Stimulated activated naive CD8-positive, alpha-beta T cell treated with anti-CD3 and anti-CD28 coated beads, Interleukin-15, Interleukin-2, amounts not matched to agents 100 ng/mL and 50 ng/mL, for 24 hours (primary cell): ENCODE measurements around the gene MOB2.

ENCODE experiments used
- H3K27ac Mint-ChIP-seq: one replicate; pipeline ENCODE4 v1.8.0; 2021; ENCODE audit warnings: mild to moderate bottlenecking, mixed read lengths
- H3K27me3 Mint-ChIP-seq: one replicate; pipeline ENCODE4 v1.8.0; 2021; ENCODE audit warnings: mixed read lengths
- H3K36me3 Mint-ChIP-seq: one replicate; pipeline ENCODE4 v1.8.0; 2021; ENCODE audit warnings: low read depth, mixed read lengths
- H3K4me1 Mint-ChIP-seq: one replicate; pipeline ENCODE4 v1.8.0; 2021; ENCODE audit warnings: low read depth, mixed read lengths
- H3K4me3 Mint-ChIP-seq: one replicate; pipeline ENCODE4 v1.8.0; 2021; ENCODE audit warnings: mild to moderate bottlenecking, mixed read lengths
- H3K9me3 Mint-ChIP-seq: one replicate; pipeline ENCODE4 v1.8.0; 2021; ENCODE audit warnings: mixed read lengths

MOB2 gene

GRCh38 chr11:1479678-1480118 is 6.9 kb downstream of the MOB2 start:
- Mint-ChIP-seq H3K27me3 (no peaks in the 10 kb centered on the region), H3K4me1 (no peaks in the 10 kb centered on the region), H3K9me3 (no peaks in the 10 kb centered on the region), H3K27ac (no peak overlapping the region), H3K36me3 (peaks cover 11% of the 10 kb centered on the region), H3K4me3 (no peak overlapping the region)

DNA sequence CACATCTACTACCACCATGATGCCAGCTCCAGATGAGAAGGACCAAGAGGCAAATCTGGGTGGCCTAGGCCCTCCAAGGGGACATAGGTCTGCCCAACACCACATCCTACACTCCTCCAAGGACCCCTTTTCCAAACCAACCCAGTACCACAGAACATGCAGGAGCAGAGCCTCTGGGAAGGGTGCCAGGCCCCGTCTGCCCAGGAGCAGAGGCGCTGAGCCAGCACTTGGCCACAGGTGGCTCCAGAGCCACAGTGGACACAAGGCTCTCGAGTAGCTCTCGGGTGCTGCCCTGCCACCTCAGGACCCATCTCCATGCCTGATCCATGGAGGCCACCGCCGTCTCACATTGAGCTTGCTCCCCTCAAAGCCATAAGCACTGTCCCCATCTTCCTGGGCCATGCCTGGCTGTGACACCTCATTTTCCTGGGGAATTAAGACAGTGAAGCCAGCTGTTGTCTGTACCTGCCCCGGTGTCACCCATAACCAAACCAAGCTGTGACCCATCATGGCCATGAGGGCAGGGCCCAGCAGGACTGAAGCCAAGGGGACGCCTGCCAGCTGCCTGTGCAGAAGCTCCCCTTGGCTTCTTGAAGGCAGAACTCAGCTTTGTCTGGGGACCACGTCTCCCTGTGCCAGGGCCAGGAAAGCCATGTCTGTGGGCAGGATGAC is 7.4 kb downstream of the MOB2 start:
- Mint-ChIP-seq H3K4me3 (no peak overlapping the region), H3K27ac (no peak overlapping the region)

GRCh38 chr11:1478544-1478943 is 8.0 kb downstream of the MOB2 start:
- H3K27me3 Mint-ChIP-seq, result no peaks in the 10 kb centered on the region
- no peak overlapping the region for H3K27ac Mint-ChIP-seq
- H3K4me3 Mint-ChIP-seq, result no peak overlapping the region
- no peaks in the 10 kb centered on the region for H3K4me1 Mint-ChIP-seq
- H3K36me3 Mint-ChIP-seq, result peaks cover 21% of the 10 kb centered on the region
- no peaks in the 10 kb centered on the region for H3K9me3 Mint-ChIP-seq

More for the DNA sequence above, 7.4 kb downstream of the MOB2 start:
- no peaks in the 10 kb centered on the region for H3K4me1 Mint-ChIP-seq
- no peaks in the 10 kb centered on the region for H3K9me3 Mint-ChIP-seq
- H3K27me3 Mint-ChIP-seq, result no peaks in the 10 kb centered on the region
- H3K36me3 Mint-ChIP-seq, result peaks cover 17% of the 10 kb centered on the region

DNA sequence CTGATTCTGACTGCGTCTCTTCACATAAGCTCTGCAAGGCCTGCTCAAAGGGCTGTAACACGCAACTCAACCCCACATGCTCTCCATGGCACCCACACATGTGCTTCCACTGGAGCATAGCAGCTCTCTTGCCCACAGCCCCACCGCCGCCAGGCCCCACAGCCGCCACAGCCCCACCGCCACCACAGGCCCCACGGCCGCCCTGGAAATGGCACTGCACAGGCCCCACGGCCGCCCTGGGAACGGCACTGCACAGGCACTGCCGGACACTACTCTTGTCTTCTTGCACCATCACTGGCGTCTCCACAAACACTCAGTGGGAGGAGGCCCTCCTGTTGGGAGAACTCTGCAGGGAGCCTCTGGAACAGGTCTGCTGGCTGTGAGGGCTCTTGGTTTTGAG is 8.6 kb downstream of the MOB2 start:
- Mint-ChIP-seq H3K9me3 (no peaks in the 10 kb centered on the region), H3K4me1 (no peaks in the 10 kb centered on the region), H3K36me3 (peaks cover 21% of the 10 kb centered on the region), H3K4me3 (no peak overlapping the region), H3K27ac (no peak overlapping the region), H3K27me3 (no peaks in the 10 kb centered on the region)

DNA sequence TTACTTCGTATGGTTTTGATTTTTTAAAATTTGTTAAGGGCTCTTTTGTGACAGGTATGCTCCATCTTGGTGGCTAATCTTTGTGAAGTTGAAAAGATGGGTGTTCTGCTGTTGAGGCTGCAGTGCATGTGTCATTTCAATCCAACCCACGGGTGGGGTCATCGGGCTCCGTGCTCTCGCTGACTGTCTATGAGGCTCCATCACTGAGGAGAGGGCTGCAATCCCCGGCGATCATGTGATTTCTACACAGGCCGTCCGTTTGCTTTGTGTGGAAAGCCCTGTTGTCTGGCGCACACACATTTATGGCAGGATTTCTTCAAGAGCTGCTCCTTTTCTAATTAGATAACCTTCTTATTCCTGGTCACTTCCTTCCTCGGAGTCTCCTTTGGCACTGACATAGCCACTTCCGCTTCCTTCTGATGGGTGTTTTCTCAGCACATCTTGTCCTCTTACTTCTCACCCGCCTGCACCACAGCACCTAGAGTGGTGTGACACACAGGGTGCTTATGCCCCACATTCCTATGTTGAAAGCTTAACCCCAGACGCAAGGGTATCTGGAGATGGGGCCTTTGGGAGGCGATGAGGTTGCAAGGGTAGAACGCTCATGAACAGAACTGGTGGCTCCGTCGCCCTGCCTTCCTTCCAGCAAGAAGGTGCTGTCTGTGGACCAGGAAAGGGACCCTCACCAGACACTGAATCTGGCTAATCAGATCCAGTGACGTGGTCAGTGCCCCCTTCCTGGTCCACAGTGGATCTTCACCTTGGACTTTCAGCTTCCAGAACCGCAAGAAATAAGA is 9.4 kb downstream of the MOB2 start:
- H3K4me3 Mint-ChIP-seq, result no peak overlapping the region
- H3K27me3 Mint-ChIP-seq, result no peaks in the 10 kb centered on the region
- no peaks in the 10 kb centered on the region for H3K9me3 Mint-ChIP-seq
- H3K27ac Mint-ChIP-seq, result no peak overlapping the region
- peaks cover 21% of the 10 kb centered on the region for H3K36me3 Mint-ChIP-seq
- H3K4me1 Mint-ChIP-seq, result no peaks in the 10 kb centered on the region

GRCh38 chr11:1475841-1476240 is 10.7 kb downstream of the MOB2 start:
- H3K9me3 Mint-ChIP-seq, result no peaks in the 10 kb centered on the region
- H3K4me1 Mint-ChIP-seq, result no peaks in the 10 kb centered on the region
- H3K27ac Mint-ChIP-seq, result no peak overlapping the region
- no peaks in the 10 kb centered on the region for H3K27me3 Mint-ChIP-seq
- no peak overlapping the region for H3K4me3 Mint-ChIP-seq
- H3K36me3 Mint-ChIP-seq, result peaks cover 21% of the 10 kb centered on the region

- peaks cover 21% of the 10 kb centered on the region for H3K36me3 Mint-ChIP-seq
- H3K4me1 Mint-ChIP-seq, result no peaks in the 10 kb centered on the region
- H3K4me3 Mint-ChIP-seq, result no peak overlapping the region
Observed at GRCh38 chr11:1473786-1474185, 12.8 kb downstream of the MOB2 start.

DNA sequence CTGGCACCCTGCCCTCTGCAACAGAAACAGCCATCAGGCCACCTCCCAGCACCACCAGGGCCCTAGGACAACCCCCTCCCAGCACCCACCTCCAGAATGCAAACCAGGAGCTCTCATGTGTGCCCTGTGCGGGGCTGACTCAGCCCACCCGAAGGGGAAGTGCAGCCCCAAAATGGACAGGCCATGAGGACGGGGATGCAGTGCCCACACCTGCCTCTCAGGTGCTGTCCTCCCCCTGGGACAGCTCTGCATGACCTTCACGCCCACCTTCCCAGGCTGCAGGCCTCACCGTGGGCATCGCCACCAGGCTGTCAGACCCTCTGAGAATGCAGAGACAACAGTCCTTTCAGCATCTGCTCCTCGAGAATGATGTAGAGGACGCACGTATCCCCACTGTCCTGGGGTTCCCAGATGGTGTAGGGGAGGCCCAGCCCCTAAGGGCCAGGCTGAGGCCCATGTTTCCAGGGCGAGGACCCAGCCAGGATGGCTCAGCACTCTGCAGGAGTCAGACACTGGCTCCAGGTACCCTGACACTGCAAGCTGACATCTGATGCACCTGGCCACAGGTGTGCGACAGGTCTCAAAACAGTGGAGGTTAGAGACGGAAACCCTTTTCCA is 13.5 kb downstream of the MOB2 start:
- no peaks in the 10 kb centered on the region for H3K4me1 Mint-ChIP-seq
- no peak overlapping the region for H3K27ac Mint-ChIP-seq
- peaks cover 21% of the 10 kb centered on the region for H3K36me3 Mint-ChIP-seq
- H3K4me3 Mint-ChIP-seq, result no peak overlapping the region
- H3K27me3 Mint-ChIP-seq, result no peaks in the 10 kb centered on the region
- H3K9me3 Mint-ChIP-seq, result no peaks in the 10 kb centered on the region

More at GRCh38 chr11:1473786-1474185, 12.8 kb downstream of the MOB2 start:
- Mint-ChIP-seq H3K9me3 (no peaks in the 10 kb centered on the region), H3K27ac (no peak overlapping the region), H3K27me3 (no peaks in the 10 kb centered on the region)

DNA sequence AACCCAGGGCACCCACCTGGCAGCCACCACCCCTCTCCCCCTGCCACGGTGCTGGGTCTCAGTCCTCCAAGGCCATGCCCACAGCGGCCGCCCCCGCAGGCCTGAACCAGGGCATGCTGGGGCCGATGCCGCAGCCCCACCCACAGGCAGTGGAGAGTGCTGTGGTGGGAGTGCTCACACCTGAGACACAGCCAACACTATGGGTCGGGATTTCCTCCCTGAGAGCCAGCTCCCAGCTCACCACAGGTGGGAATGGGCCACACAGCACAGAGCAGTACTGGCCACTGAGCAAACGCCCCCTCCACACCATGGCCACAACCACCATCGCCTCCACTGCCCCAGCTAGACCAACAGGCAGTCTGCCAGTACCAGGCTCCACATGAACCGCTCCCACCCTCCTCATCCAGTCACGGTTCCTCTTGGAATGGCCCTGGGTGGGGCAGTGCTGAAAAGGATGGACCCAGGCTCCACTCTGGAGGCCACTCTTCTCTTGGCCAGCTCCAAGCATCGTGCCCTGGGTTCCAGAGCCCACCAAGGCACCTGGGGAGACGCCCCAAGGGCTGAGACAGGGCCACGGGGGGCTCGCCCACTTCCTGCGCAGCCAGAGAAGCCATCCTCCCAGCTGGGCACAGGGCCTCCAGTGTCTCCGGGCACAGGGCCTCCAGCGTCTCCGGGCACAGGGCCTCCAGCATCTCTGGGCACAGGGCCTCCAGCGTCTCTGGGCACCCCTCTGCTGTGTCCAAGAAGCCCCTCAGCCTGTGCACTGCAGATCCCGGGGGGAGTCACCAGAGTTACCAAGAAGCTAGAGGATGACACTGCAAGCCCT is 14.2 kb downstream of the MOB2 start:
- no peaks in the 10 kb centered on the region for H3K9me3 Mint-ChIP-seq
- no peak overlapping the region for H3K4me3 Mint-ChIP-seq
- H3K27me3 Mint-ChIP-seq, result no peaks in the 10 kb centered on the region
- no peaks in the 10 kb centered on the region for H3K4me1 Mint-ChIP-seq
- peaks cover 15% of the 10 kb centered on the region for H3K36me3 Mint-ChIP-seq
- H3K27ac Mint-ChIP-seq, result no peak overlapping the region

DNA sequence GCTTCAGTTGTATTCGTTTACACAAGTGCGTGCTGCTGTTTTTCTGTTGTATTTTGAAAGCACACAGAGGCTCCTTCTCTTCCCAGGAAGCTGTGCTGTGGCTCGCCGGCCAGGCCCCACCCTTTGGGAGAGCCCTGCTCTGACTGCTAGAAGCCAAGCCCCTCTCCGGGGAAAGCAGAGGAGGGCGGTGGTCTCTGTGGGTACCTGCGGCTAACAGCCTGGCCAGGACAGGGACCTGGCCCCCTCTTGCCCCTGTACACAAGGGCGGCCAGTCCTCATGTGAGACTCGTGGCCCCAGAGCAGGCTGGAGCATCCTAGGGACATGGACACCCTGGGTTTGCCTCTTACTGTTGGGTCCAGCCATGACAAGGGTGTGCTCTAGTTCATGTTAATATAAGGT is 14.8 kb downstream of the MOB2 start:
- Mint-ChIP-seq H3K27ac (no peak overlapping the region), H3K9me3 (no peaks in the 10 kb centered on the region), H3K27me3 (no peaks in the 10 kb centered on the region), H3K36me3 (peaks cover 13% of the 10 kb centered on the region), H3K4me3 (no peak overlapping the region), H3K4me1 (no peaks in the 10 kb centered on the region)

DNA sequence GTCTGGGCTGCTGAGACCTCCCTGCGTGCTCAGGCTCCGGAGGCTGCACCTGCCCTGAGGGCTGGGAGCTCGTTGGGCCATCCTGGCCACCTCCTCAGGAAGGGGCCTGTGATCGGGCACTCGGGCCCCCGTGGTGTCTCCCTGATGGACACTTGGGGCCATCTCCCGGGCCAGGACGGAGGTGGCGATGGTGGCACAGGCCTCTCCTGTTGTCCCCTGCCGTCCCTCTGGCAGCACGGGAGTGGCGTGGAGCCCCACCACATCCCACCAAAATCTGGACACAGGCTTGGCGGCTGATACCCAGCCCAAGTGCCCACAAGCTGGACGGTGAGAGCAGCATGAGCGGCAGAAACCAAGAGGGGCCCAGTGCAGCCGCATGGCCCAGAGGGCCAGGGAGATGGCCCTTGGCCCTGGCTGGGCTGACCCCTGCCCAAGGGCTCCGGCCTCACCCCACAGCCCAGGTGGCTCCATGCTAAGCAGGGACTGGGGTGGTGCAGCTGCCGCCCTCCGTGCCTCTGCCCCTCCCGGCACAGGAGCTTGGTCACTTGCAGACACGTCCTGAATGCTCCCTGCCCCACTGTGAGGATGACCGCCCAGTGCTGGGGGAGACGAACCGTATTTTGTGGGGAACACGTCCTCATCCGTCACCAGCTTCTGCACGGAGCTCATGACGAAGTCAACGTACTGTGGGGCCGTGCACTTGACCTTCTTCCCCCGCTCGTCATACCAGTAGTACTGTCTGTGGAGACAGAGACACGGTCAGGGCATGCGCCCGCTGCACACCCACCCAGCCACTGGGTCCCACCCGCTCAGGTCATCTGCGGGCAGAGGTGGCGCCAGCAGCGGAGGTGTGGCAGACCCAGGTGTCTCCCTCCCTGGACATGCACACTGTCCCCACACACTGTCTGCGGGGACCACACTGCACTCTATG is 15.6 kb downstream of the MOB2 start:
- no peak overlapping the region for H3K4me3 Mint-ChIP-seq
- H3K36me3 Mint-ChIP-seq, result peaks cover 13% of the 10 kb centered on the region
- no peak overlapping the region for H3K27ac Mint-ChIP-seq
- no peaks in the 10 kb centered on the region for H3K9me3 Mint-ChIP-seq
- H3K4me1 Mint-ChIP-seq, result no peaks in the 10 kb centered on the region
- H3K27me3 Mint-ChIP-seq, result no peaks in the 10 kb centered on the region

DNA sequence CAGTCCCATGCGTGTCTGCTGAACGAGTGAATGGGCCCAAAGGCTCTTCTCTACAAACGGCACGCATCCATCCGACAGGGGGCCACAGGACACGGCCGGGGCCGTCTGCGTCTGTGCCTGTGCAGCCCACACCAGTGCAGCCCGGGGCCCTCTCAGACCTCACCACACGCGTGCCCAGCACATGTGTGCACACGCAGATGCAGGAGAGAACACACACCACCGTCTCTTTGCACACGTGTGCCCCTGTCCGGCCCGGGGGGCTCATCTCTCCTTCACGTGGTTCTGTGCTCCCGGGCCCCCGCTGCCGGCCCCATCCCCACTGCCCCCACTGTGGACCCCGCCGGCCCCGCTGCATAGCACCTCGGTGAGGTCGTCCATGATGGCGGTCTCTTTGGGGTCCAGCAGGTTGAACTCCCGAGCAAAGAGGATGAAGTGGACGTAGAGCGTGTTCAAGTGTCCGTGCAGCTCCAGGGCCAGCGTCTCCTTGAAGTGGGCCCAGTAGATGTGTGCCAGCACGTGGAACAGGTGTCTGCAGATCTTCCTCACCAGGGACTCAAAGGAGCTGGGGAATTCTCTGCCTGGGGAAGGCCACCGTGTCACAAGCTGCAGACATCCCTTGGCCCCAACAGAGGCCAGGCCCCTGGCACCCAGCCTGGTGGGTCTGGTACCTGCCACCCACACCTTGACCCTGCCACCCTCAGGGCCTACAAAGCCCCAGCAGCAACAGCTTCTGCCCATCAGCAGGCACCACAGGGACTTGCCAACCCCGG is 16.5 kb downstream of the MOB2 start:
- Mint-ChIP-seq H3K4me3 (no peak overlapping the region), H3K27ac (no peak overlapping the region), H3K27me3 (no peaks in the 10 kb centered on the region)

GRCh38 chr11:1469287-1469910 is 17.2 kb downstream of the MOB2 start:
- Mint-ChIP-seq H3K4me1 (no peaks in the 10 kb centered on the region), H3K27ac (no peak overlapping the region), H3K9me3 (no peaks in the 10 kb centered on the region), H3K27me3 (no peaks in the 10 kb centered on the region), H3K36me3 (peaks cover 7% of the 10 kb centered on the region), H3K4me3 (no peak overlapping the region)

More for the DNA sequence above, 16.5 kb downstream of the MOB2 start:
- Mint-ChIP-seq H3K4me1 (no peaks in the 10 kb centered on the region), H3K9me3 (no peaks in the 10 kb centered on the region), H3K36me3 (peaks cover 13% of the 10 kb centered on the region)
